WTC11 (cell line): Measurements from ENCODE around the gene LRRC57.

Experiments used
- NR3C1 ChIP-seq: sonication (generic); formaldehyde crosslinking; conservative IDR thresholded peaks from 2 replicates; pipeline ENCODE4 v1.8.1; 2023; ENCODE audit warnings: low read depth, mild to moderate bottlenecking, missing genetic modification reagents
- TF ChIP-seq, protein P1 (sequence below): fragments of 200-600 bp; IDR thresholded peaks from 2 replicates; pipeline ENCODE4 v1.8.0; 2022; ENCODE audit warnings: antibody characterized with exemption
- TF ChIP-seq, protein P2 (sequence below): sonication (generic); formaldehyde crosslinking; IDR thresholded peaks from 2 replicates; pipeline ENCODE4 v1.8.1; 2023; ENCODE audit warnings: mild to moderate bottlenecking, missing genetic modification reagents, borderline replicate concordance
- TF ChIP-seq, protein P3 (sequence below): sonication (generic); formaldehyde crosslinking; IDR thresholded peaks from 2 replicates; pipeline ENCODE4 v1.8.1; 2022; ENCODE audit warnings: low read depth, mild to moderate bottlenecking, moderate library complexity, missing genetic modification reagents, borderline replicate concordance

DNA sequence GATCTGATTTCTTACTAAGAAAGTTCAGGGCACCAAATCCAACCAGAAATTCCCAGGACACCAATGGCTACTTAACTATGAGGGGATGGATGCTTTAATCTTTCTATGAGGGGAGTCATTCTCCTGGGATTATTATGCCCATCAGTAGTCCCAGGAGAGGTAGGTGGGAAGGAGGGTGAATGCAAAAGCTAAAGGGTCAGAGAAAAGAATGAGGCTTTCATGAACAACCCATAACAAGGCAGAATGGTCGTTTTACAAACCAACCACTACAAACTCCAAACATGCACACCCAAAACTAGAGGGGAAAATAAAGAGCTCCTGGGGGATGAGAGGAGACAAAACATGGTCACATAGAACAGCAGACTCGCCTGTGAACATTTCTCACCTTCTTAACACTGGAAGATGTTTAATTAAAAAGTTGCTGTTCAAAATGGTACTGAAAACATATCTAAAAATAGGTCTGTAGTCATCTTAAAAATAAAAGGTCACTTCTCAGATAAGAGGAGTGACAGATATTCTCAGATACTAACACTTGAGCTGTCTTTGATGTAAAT is 30.5 kb upstream of the LRRC57 start:
- TF ChIP-seq, protein P1, sequence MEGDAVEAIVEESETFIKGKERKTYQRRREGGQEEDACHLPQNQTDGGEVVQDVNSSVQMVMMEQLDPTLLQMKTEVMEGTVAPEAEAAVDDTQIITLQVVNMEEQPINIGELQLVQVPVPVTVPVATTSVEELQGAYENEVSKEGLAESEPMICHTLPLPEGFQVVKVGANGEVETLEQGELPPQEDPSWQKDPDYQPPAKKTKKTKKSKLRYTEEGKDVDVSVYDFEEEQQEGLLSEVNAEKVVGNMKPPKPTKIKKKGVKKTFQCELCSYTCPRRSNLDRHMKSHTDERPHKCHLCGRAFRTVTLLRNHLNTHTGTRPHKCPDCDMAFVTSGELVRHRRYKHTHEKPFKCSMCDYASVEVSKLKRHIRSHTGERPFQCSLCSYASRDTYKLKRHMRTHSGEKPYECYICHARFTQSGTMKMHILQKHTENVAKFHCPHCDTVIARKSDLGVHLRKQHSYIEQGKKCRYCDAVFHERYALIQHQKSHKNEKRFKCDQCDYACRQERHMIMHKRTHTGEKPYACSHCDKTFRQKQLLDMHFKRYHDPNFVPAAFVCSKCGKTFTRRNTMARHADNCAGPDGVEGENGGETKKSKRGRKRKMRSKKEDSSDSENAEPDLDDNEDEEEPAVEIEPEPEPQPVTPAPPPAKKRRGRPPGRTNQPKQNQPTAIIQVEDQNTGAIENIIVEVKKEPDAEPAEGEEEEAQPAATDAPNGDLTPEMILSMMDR: no peak
- TF ChIP-seq NR3C1 (CRISPR knock-in tag): no peak
- TF ChIP-seq, protein P2, sequence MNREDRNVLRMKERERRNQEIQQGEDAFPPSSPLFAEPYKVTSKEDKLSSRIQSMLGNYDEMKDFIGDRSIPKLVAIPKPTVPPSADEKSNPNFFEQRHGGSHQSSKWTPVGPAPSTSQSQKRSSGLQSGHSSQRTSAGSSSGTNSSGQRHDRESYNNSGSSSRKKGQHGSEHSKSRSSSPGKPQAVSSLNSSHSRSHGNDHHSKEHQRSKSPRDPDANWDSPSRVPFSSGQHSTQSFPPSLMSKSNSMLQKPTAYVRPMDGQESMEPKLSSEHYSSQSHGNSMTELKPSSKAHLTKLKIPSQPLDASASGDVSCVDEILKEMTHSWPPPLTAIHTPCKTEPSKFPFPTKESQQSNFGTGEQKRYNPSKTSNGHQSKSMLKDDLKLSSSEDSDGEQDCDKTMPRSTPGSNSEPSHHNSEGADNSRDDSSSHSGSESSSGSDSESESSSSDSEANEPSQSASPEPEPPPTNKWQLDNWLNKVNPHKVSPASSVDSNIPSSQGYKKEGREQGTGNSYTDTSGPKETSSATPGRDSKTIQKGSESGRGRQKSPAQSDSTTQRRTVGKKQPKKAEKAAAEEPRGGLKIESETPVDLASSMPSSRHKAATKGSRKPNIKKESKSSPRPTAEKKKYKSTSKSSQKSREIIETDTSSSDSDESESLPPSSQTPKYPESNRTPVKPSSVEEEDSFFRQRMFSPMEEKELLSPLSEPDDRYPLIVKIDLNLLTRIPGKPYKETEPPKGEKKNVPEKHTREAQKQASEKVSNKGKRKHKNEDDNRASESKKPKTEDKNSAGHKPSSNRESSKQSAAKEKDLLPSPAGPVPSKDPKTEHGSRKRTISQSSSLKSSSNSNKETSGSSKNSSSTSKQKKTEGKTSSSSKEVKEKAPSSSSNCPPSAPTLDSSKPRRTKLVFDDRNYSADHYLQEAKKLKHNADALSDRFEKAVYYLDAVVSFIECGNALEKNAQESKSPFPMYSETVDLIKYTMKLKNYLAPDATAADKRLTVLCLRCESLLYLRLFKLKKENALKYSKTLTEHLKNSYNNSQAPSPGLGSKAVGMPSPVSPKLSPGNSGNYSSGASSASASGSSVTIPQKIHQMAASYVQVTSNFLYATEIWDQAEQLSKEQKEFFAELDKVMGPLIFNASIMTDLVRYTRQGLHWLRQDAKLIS: no peak
- TF ChIP-seq, protein P3, sequence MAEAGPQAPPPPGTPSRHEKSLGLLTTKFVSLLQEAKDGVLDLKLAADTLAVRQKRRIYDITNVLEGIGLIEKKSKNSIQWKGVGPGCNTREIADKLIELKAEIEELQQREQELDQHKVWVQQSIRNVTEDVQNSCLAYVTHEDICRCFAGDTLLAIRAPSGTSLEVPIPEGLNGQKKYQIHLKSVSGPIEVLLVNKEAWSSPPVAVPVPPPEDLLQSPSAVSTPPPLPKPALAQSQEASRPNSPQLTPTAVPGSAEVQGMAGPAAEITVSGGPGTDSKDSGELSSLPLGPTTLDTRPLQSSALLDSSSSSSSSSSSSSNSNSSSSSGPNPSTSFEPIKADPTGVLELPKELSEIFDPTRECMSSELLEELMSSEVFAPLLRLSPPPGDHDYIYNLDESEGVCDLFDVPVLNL (CRISPR knock-in tag): no peak
